ENCODE measurements around the gene KLHL6.
"Not testable (repeated sequence)": the region's sequence is repeated elsewhere in the genome, so short reads cannot be mapped to it uniquely, and the experiment has no call there.

KLHL6 gene

DNA sequence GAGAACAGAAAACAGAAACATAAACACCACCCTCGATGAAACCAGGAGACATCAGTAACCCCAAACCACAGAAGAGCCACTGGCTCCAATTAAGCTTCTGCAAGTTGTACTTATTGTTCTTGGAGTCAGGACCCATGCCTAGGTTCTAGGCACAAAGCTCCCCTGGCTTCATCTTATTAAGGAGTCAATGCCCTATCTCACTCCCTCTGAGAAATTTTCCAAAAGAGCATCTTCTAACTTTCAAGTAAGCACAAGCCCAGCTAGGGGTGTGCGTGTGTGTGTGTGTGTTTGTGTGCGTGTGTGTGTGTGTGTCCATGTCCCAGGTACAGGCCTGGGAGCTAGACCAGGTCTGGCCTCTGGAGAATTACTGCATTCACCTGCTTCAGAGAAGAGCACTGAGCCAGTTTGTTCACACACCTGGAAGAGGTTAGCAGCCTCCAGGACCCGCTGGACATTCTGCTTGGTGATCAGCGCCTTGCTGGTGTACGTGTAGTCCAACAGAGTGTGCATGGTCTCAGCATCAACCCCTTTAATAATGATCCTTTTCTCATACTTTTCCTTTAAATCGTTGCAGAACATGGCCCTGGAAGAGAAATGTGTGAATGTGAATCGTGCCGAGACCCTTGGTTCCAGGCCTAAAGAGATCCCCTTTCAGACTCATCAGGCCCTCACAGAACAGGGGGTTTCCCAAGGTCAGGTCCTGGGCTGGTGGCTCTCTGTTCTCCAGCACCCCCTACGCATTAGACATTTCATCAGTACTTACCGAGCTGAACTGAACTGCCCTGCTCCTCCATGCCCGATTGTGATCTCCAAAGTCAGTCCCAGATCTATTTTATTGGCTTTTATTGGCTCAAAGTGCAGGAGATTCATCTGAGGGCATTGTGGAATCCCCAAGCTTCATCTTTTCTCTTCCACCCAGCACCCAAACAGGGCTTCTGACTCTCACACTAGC, 27.8 kb downstream of the KLHL6 start:
- TF ChIP-seq GABPA (IDR thresholded peaks at IDR 0.05; ENCODE audit: low read depth) (no peak), SPI1 (IDR thresholded peaks at IDR 0.05; ENCODE audit: borderline replicate concordance, low read depth) (no peak), POLR2AphosphoS5 (IDR thresholded peaks at IDR 0.05; ENCODE audit: low read depth) (no peak)
- TF ChIP-seq, protein P1, sequence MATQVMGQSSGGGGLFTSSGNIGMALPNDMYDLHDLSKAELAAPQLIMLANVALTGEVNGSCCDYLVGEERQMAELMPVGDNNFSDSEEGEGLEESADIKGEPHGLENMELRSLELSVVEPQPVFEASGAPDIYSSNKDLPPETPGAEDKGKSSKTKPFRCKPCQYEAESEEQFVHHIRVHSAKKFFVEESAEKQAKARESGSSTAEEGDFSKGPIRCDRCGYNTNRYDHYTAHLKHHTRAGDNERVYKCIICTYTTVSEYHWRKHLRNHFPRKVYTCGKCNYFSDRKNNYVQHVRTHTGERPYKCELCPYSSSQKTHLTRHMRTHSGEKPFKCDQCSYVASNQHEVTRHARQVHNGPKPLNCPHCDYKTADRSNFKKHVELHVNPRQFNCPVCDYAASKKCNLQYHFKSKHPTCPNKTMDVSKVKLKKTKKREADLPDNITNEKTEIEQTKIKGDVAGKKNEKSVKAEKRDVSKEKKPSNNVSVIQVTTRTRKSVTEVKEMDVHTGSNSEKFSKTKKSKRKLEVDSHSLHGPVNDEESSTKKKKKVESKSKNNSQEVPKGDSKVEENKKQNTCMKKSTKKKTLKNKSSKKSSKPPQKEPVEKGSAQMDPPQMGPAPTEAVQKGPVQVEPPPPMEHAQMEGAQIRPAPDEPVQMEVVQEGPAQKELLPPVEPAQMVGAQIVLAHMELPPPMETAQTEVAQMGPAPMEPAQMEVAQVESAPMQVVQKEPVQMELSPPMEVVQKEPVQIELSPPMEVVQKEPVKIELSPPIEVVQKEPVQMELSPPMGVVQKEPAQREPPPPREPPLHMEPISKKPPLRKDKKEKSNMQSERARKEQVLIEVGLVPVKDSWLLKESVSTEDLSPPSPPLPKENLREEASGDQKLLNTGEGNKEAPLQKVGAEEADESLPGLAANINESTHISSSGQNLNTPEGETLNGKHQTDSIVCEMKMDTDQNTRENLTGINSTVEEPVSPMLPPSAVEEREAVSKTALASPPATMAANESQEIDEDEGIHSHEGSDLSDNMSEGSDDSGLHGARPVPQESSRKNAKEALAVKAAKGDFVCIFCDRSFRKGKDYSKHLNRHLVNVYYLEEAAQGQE (IDR thresholded peaks at IDR 0.05; ENCODE audit: insufficient replicate concordance, low read depth) = no peak
- TF ChIP-seq, protein P2, sequence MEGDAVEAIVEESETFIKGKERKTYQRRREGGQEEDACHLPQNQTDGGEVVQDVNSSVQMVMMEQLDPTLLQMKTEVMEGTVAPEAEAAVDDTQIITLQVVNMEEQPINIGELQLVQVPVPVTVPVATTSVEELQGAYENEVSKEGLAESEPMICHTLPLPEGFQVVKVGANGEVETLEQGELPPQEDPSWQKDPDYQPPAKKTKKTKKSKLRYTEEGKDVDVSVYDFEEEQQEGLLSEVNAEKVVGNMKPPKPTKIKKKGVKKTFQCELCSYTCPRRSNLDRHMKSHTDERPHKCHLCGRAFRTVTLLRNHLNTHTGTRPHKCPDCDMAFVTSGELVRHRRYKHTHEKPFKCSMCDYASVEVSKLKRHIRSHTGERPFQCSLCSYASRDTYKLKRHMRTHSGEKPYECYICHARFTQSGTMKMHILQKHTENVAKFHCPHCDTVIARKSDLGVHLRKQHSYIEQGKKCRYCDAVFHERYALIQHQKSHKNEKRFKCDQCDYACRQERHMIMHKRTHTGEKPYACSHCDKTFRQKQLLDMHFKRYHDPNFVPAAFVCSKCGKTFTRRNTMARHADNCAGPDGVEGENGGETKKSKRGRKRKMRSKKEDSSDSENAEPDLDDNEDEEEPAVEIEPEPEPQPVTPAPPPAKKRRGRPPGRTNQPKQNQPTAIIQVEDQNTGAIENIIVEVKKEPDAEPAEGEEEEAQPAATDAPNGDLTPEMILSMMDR (IDR thresholded peaks at IDR 0.05; ENCODE audit: insufficient read depth, low read length) = no peak
- Histone ChIP-seq H3K27me3 (ENCODE audit: insufficient read depth, poor library complexity, severe bottlenecking) (no peaks in the 10 kb centered on the region), H3K4me3 (replicated peaks; ENCODE audit: insufficient read depth, low read length) (no peak overlapping the region), H3K27ac (replicated peaks) (no peak overlapping the region)
- no peak for DNase-seq (ENCODE audit: low read depth in 1 of 2, low spot score in 1 of 2)

DNA sequence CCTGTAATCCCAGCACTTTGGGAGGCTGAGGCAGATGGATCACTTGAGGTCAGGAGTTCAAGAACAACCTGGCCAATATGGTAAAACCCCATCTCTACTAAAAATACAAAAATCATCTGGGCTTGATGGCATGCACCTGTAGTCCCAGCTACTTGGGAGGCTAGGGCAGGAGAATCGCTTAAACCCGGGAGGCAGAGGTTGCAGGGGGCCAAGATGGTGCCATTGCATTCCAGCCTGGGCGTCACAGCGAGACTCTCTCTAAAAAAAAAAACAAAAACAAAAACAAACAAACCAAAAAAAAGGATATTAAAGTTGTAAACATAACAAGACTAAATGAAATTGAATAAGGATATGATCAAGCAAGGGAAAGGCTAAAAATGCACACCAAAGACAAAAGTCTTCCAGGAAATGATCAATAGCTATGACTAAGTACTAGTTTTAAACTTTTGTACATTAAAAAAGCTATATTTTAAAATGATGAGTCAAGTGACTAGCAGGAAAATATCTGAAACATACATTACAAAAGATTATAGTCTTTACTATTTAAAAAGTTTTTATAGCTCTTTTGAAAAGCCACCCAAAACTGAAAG, 28.6 kb downstream of the KLHL6 start:
- Histone ChIP-seq H3K4me3 (replicated peaks; ENCODE audit: insufficient read depth, low read length) (no peak overlapping the region), H3K27me3 (ENCODE audit: insufficient read depth, poor library complexity, severe bottlenecking) (no peaks in the 10 kb centered on the region), H3K27ac (replicated peaks) (no peak overlapping the region)
- TF ChIP-seq SPI1 (IDR thresholded peaks at IDR 0.05; ENCODE audit: borderline replicate concordance, low read depth) (no peak), GABPA (IDR thresholded peaks at IDR 0.05; ENCODE audit: low read depth) (no peak), POLR2AphosphoS5 (IDR thresholded peaks at IDR 0.05; ENCODE audit: low read depth) (no peak)
- TF ChIP-seq, protein P1 (IDR thresholded peaks at IDR 0.05; ENCODE audit: insufficient replicate concordance, low read depth) = no peak
- TF ChIP-seq, protein P2 (IDR thresholded peaks at IDR 0.05; ENCODE audit: insufficient read depth, low read length) = no peak
- no peak for DNase-seq (ENCODE audit: low read depth in 1 of 2, low spot score in 1 of 2)

DNA sequence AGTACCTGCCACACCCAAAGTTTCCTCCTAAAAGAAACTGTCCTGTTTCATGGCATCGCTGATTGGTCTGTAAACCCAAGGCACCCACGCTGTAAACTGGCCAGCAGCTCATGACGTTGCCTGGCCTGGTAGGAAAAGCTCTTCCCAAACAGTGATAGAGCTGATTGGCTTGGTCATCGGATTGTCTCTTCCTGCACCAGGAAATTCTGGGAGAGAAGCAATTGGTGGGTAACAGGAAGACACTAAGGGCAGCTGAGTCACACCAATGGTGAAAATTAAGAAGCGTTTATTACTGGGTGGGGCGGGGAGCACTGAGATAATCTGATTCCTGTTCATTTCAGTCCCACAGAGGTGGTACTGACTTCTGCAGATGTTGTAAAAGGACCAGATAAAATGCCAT, 31.0 kb downstream of the KLHL6 start:
- no peaks in the 10 kb centered on the region for H3K27me3 ChIP-seq (ENCODE audit: insufficient read depth, poor library complexity, severe bottlenecking)
- H3K27ac ChIP-seq (replicated peaks) = no peak overlapping the region
- H3K4me3 ChIP-seq (replicated peaks; ENCODE audit: insufficient read depth, low read length) = no peak overlapping the region
- TF ChIP-seq GABPA (IDR thresholded peaks at IDR 0.05; ENCODE audit: low read depth) (no peak), POLR2AphosphoS5 (IDR thresholded peaks at IDR 0.05; ENCODE audit: low read depth) (no peak), SPI1 (IDR thresholded peaks at IDR 0.05; ENCODE audit: borderline replicate concordance, low read depth) (no peak)
- TF ChIP-seq, protein P1 (IDR thresholded peaks at IDR 0.05; ENCODE audit: insufficient replicate concordance, low read depth) = no peak
- TF ChIP-seq, protein P2 (IDR thresholded peaks at IDR 0.05; ENCODE audit: insufficient read depth, low read length) = no peak
- no peak for DNase-seq (ENCODE audit: low read depth in 1 of 2, low spot score in 1 of 2)

DNA sequence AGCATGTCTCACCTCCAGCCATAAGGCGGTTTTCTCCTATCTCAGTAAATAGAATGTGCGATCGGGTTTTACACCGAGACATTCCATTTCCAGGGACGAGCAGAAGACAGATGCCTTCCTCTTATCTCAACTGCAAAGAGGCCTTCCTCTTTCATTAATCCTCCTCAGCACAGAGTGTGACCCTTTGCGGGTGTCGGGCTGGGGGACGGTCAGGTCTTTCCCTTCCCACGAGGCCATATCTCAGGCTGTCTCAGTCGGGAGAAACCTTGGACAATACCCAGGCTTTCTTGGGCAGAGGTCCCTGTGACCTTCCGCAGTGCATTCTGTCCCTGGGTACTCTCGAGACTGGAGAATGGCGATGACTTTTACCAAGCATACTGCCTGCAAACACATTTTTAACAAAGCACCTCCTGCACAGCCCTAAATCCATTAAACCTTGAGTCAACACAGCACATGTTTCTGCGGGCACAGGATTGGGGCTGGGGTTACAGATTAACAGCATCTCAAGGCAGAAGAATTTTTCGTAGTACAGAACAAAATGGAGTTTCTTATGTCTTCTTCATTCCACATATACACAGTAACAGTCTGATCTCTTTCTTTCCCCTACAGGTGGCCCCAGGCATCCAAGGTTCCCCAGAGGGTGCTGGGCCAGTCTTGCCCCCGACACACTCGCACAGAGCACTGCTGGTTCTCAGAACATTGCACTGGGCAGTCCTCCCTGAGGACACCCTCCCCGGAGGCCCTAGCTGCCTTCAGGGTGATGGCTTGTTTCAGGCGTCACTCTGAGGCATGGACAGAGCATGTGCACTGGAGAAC, 34.6 kb downstream of the KLHL6 start:
- not testable (repeated sequence) for H3K4me3 ChIP-seq (replicated peaks; ENCODE audit: insufficient read depth, low read length); DNase-seq (ENCODE audit: low read depth in 1 of 2, low spot score in 1 of 2); H3K27me3 ChIP-seq (ENCODE audit: insufficient read depth, poor library complexity, severe bottlenecking); H3K27ac ChIP-seq (replicated peaks)
